HEK293 (cell line): ENCODE measurements around the gene OPN4.

ENCODE experiments used
- CTCF ChIA-PET: fragments of 350-600 bp; formaldehyde crosslinking; extraction: SDS; loops from one replicate; lab custom pipeline; 2021; ENCODE audit warnings: antibody characterized with exemption; lab: Yijun Ruan, JAX
- POLR2A ChIA-PET: fragments of 300-600 bp; formaldehyde crosslinking; extraction: SDS; loops from one replicate; lab custom pipeline; 2020; ENCODE audit warnings: antibody characterized with exemption, inconsistent platforms; lab: Yijun Ruan, JAX
- H3K27ac ChIP-seq: fragments of 200-500 bp; sonication (Bioruptor generic); 2 replicates; pipeline ENCODE4 v1.5.1; 2014; ENCODE audit warnings: low read depth, low read length, control low read depth, inconsistent platforms; ENCODE audit errors: extremely low read depth
- H3K36me3 ChIP-seq, 2 experiments: fragments of 200-500 bp in 1 of 2; sonication (Bioruptor generic) in 1 of 2; 1 replicate in 1 of 2; 2 replicates in 1 of 2; pipeline ENCODE4 v1.5.1; 2014 to 2017; ENCODE audit warnings: inconsistent platforms in 2 of 2, low read length in 2 of 2; ENCODE audit not compliant: control insufficient read depth in 2 of 2, insufficient read depth in 1 of 2
- H3K4me1 ChIP-seq: fragments of 200-500 bp; sonication (Bioruptor generic); 2 replicates; pipeline ENCODE4 v1.5.1; 2014; ENCODE audit warnings: mild to moderate bottlenecking, low read length, inconsistent platforms; ENCODE audit not compliant: control insufficient read depth, insufficient read depth
- H3K4me3 ChIP-seq: 2 replicates; pipeline ENCODE4 v1.5.1; 2011; ENCODE audit warnings: low read depth, mild to moderate bottlenecking, control low read depth, low read length, moderate library complexity
- H3K9me3 ChIP-seq: fragments of 200-500 bp; sonication (Bioruptor generic); 2 replicates; pipeline ENCODE4 v1.5.1; 2014; ENCODE audit warnings: low read depth, low read length, inconsistent platforms; ENCODE audit not compliant: control insufficient read depth, insufficient read depth
- BCL11B ChIP-seq: fragments of 450-650 bp; formaldehyde crosslinking; IDR thresholded peaks from 2 replicates; pipeline ENCODE4 v1.5.1; 2016; ENCODE audit warnings: low read depth, missing biosample characterization, missing genetic modification characterization
- EGR2 ChIP-seq: fragments of 450-650 bp; formaldehyde crosslinking; IDR thresholded peaks from 2 replicates; pipeline ENCODE4 v1.5.1; 2016; ENCODE audit warnings: low read depth, missing biosample characterization, missing genetic modification characterization
- KLF9 ChIP-seq: fragments of 450-650 bp; formaldehyde crosslinking; IDR thresholded peaks from 2 replicates; pipeline ENCODE4 v1.5.1; 2016; ENCODE audit warnings: missing biosample characterization, missing genetic modification characterization, low read depth
- SCRT2 ChIP-seq: fragments of 450-650 bp; formaldehyde crosslinking; IDR thresholded peaks from 2 replicates; pipeline ENCODE4 v1.5.1; 2016; ENCODE audit warnings: missing biosample characterization, missing genetic modification characterization
- ZFP3 ChIP-seq: fragments of 450-650 bp; formaldehyde crosslinking; IDR thresholded peaks from 2 replicates; pipeline ENCODE4 v1.5.1; 2016; ENCODE audit warnings: low read depth, missing biosample characterization, missing genetic modification characterization
- ZFP37 ChIP-seq: fragments of 450-650 bp; formaldehyde crosslinking; IDR thresholded peaks from 2 replicates; pipeline ENCODE4 v1.5.1; 2016; ENCODE audit warnings: missing biosample characterization, missing genetic modification characterization
- ZNF23 ChIP-seq: fragments of 450-650 bp; formaldehyde crosslinking; IDR thresholded peaks from 2 replicates; pipeline ENCODE4 v1.5.1; 2016; ENCODE audit warnings: missing biosample characterization, missing genetic modification characterization, borderline replicate concordance
- ZNF274 ChIP-seq, 2 experiments: fragments of 200-500 bp in 1 of 2; fragments of 450-650 bp in 1 of 2; sonication (Bioruptor generic) in 1 of 2; formaldehyde crosslinking in 1 of 2; IDR thresholded peaks; 2 replicates each; pipeline versions ENCODE4 v1.5.1 to v1.6.1; 2014 to 2016; ENCODE audit warnings: borderline replicate concordance in 1 of 2, inconsistent platforms in 1 of 2, low read length in 1 of 2, missing biosample characterization in 1 of 2, missing genetic modification characterization in 1 of 2
- ZNF423 ChIP-seq: fragments of 450-650 bp; formaldehyde crosslinking; IDR thresholded peaks from 2 replicates; pipeline ENCODE4 v1.5.1; 2016; ENCODE audit warnings: missing biosample characterization, missing genetic modification characterization
- ZNF529 ChIP-seq: fragments of 450-650 bp; formaldehyde crosslinking; IDR thresholded peaks from 2 replicates; pipeline ENCODE4 v1.5.1; 2017; ENCODE audit warnings: missing genetic modification characterization, missing biosample characterization; ENCODE audit not compliant: insufficient replicate concordance
- ZNF558 ChIP-seq: fragments of 450-650 bp; formaldehyde crosslinking; IDR thresholded peaks from 2 replicates; pipeline ENCODE4 v1.5.1; 2016; ENCODE audit warnings: missing biosample characterization, missing genetic modification characterization
- ZNF600 ChIP-seq: fragments of 450-650 bp; formaldehyde crosslinking; IDR thresholded peaks from 2 replicates; pipeline ENCODE4 v1.5.1; 2016; ENCODE audit warnings: missing biosample characterization, missing genetic modification characterization
- ZNF629 ChIP-seq: fragments of 450-650 bp; formaldehyde crosslinking; IDR thresholded peaks from 2 replicates; pipeline ENCODE4 v1.5.1; 2017; ENCODE audit warnings: missing biosample characterization, missing genetic modification characterization
- ZNF654 ChIP-seq: fragments of 450-650 bp; formaldehyde crosslinking; IDR thresholded peaks from 2 replicates; pipeline ENCODE4 v1.5.1; 2016; ENCODE audit warnings: low read depth, missing biosample characterization, missing genetic modification characterization
- ZSCAN30 ChIP-seq: fragments of 450-650 bp; IDR thresholded peaks from 2 replicates; pipeline ENCODE4 v1.5.1; 2018; ENCODE audit warnings: missing biosample characterization, mild to moderate bottlenecking, missing genetic modification characterization, moderate library complexity
- TF ChIP-seq, protein P1 (sequence below): fragments of 450-650 bp; formaldehyde crosslinking; IDR thresholded peaks from 2 replicates; pipeline ENCODE4 v1.5.1; 2016; ENCODE audit warnings: missing biosample characterization, missing genetic modification characterization
- TF ChIP-seq, protein P2 (sequence below): fragments of 450-650 bp; formaldehyde crosslinking; IDR thresholded peaks from 2 replicates; pipeline ENCODE4 v1.5.1; 2016; ENCODE audit warnings: missing biosample characterization, missing genetic modification characterization
- TF ChIP-seq, protein P3 (sequence below): fragments of 450-650 bp; IDR thresholded peaks from 2 replicates; pipeline ENCODE4 v1.5.1; 2018; ENCODE audit warnings: missing biosample characterization, mild to moderate bottlenecking, missing genetic modification characterization
- TF ChIP-seq, protein P4 (sequence below): fragments of 450-650 bp; formaldehyde crosslinking; IDR thresholded peaks from 2 replicates; pipeline ENCODE4 v1.5.1; 2017; ENCODE audit warnings: missing biosample characterization, missing genetic modification characterization

OPN4 gene

DNA sequence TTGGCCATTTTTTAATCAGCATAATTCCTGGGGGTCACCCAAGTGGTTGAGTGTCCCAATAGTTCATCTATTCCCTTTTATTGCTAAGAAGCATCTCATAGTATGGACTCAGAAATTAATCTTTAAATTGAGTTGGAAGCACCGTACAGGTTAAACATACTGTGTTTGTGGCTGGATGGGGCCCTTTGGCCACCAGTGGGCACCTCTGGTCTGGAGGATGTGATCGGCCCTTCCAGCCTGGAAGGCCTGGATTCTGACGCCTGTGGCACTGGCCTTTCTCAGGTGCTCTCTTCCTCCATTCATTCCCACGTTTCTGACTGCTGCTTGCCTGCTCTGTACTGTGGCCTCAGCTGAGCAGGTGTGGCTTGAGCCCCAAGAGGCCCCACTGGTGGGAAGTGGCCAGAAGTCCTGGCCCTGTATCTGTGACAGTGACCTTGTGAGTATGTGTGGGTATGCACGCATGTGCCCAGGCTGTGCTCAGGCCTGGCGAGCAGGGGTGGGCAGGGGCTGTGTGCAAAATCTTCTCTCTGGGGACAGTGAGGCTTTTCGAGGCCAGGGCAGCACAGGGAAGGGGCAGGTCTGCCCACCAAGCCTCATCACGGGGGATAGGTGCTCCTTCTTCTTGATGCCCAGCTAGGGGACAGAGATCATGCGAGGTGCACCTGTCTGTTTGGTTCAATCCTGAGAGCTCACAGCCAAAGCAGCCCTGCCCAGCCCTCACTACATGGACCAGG is 44.0 kb downstream of the OPN4 start:
- Histone ChIP-seq H3K27ac (no peak overlapping the region), H3K9me3 (no peaks in the 10 kb centered on the region), H3K4me3 (no peak overlapping the region), H3K4me1 (no peaks in the 10 kb centered on the region), H3K36me3 (no peaks in the 10 kb centered on the region)
- ChIA-PET CTCF (interaction anchor here (1.2 kb wide), 1 partner anchor 10 kb away, joined by 3 read pairs; no protein-coding TSS in a partner anchor), POLR2A (no interaction called here)
- TF ChIP-seq, protein P1, sequence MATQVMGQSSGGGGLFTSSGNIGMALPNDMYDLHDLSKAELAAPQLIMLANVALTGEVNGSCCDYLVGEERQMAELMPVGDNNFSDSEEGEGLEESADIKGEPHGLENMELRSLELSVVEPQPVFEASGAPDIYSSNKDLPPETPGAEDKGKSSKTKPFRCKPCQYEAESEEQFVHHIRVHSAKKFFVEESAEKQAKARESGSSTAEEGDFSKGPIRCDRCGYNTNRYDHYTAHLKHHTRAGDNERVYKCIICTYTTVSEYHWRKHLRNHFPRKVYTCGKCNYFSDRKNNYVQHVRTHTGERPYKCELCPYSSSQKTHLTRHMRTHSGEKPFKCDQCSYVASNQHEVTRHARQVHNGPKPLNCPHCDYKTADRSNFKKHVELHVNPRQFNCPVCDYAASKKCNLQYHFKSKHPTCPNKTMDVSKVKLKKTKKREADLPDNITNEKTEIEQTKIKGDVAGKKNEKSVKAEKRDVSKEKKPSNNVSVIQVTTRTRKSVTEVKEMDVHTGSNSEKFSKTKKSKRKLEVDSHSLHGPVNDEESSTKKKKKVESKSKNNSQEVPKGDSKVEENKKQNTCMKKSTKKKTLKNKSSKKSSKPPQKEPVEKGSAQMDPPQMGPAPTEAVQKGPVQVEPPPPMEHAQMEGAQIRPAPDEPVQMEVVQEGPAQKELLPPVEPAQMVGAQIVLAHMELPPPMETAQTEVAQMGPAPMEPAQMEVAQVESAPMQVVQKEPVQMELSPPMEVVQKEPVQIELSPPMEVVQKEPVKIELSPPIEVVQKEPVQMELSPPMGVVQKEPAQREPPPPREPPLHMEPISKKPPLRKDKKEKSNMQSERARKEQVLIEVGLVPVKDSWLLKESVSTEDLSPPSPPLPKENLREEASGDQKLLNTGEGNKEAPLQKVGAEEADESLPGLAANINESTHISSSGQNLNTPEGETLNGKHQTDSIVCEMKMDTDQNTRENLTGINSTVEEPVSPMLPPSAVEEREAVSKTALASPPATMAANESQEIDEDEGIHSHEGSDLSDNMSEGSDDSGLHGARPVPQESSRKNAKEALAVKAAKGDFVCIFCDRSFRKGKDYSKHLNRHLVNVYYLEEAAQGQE (tag by site-specific recombination), result no peak
- TF ChIP-seq, protein P2, sequence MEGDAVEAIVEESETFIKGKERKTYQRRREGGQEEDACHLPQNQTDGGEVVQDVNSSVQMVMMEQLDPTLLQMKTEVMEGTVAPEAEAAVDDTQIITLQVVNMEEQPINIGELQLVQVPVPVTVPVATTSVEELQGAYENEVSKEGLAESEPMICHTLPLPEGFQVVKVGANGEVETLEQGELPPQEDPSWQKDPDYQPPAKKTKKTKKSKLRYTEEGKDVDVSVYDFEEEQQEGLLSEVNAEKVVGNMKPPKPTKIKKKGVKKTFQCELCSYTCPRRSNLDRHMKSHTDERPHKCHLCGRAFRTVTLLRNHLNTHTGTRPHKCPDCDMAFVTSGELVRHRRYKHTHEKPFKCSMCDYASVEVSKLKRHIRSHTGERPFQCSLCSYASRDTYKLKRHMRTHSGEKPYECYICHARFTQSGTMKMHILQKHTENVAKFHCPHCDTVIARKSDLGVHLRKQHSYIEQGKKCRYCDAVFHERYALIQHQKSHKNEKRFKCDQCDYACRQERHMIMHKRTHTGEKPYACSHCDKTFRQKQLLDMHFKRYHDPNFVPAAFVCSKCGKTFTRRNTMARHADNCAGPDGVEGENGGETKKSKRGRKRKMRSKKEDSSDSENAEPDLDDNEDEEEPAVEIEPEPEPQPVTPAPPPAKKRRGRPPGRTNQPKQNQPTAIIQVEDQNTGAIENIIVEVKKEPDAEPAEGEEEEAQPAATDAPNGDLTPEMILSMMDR (tag by site-specific recombination), result peak; percentile 17; the same call in 1 of the 2 replicates

DNA sequence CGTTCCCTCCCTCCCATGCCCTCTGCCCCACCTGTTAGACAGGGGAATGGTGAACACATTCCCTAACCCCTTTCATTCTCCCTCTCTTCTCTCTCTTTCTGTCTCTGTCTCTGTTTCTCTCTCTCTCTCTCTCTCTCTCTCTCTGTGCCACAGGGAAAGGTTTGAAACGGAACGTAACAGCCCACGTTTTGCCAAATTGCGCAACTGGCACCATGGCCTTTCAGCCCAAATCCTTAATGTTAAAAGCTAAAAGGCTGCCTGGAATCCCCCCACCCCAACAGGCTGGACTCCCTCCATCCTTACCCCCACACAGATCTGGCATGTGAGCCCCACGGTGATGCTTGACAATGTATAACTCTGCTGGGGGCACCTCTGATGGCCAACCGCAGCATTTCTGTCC is 44.8 kb downstream of the OPN4 start:
- POLR2A ChIA-PET, result no interaction called here
- Histone ChIP-seq H3K36me3 (no peaks in the 10 kb centered on the region), H3K9me3 (no peaks in the 10 kb centered on the region), H3K27ac (no peak overlapping the region), H3K4me1 (no peaks in the 10 kb centered on the region), H3K4me3 (no peak overlapping the region)
- CTCF ChIA-PET, result interaction anchor here (0.6 to 2.0 kb wide), 6 partner anchors 9 to 268 kb away, joined by 3 to 9 read pairs (median 4); no protein-coding TSS in a partner anchor
- peak; percentile 57 for TF ChIP-seq SCRT2 (tag by site-specific recombination)
- TF ChIP-seq ZNF423 (tag by site-specific recombination), result no peak
- TF ChIP-seq BCL11B (tag by site-specific recombination), result no peak
- TF ChIP-seq ZNF600, result 0 out of 2 replicates have a peak, but pooled peaks have one; percentile 12
- TF ChIP-seq EGR2 (tag by site-specific recombination), result no peak
- no peak for TF ChIP-seq KLF9

DNA sequence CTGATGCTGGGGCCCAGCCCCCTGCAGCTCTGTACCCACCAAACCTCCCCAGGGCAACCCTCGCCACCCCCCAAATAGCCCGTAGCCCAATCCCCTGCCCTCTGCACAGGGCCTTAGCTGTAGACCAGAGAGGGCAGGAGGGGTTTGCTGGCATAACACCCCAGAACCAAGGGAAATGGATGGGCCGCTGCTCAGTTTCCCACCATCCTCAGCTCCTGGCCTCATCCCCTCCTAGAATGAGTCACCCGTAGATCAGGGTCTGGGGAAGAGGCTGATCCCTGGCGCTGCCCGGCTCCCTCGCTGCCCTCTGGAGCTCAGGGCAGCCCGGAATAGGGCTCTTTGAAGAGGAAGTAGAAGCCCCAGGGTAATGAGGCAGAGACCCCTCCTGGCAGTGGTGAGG is 45.2 kb downstream of the OPN4 start:
- no peaks in the 10 kb centered on the region for H3K36me3 ChIP-seq
- no peaks in the 10 kb centered on the region for H3K9me3 ChIP-seq
- H3K4me3 ChIP-seq, result no peak overlapping the region
- CTCF ChIA-PET, result interaction anchor here (0.6 to 2.0 kb wide), 7 partner anchors 9 to 268 kb away, joined by 3 to 9 read pairs (median 3); no protein-coding TSS in a partner anchor
- H3K4me1 ChIP-seq, result no peaks in the 10 kb centered on the region
- POLR2A ChIA-PET, result no interaction called here
- no peak overlapping the region for H3K27ac ChIP-seq
- no peak for TF ChIP-seq ZNF629 (tag by site-specific recombination)
- TF ChIP-seq ZNF529 (tag by site-specific recombination), result no peak
- TF ChIP-seq, protein P3, sequence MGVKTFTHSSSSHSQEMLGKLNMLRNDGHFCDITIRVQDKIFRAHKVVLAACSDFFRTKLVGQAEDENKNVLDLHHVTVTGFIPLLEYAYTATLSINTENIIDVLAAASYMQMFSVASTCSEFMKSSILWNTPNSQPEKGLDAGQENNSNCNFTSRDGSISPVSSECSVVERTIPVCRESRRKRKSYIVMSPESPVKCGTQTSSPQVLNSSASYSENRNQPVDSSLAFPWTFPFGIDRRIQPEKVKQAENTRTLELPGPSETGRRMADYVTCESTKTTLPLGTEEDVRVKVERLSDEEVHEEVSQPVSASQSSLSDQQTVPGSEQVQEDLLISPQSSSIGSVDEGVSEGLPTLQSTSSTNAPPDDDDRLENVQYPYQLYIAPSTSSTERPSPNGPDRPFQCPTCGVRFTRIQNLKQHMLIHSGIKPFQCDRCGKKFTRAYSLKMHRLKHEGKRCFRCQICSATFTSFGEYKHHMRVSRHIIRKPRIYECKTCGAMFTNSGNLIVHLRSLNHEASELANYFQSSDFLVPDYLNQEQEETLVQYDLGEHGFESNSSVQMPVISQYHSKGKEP (tag by site-specific recombination), result no peak
- no peak for TF ChIP-seq ZFP37 (tag by site-specific recombination)
- TF ChIP-seq ZNF274 (IDR thresholded peaks at IDR 0.05; ENCODE audit: low read length), result no peak
- no peak for TF ChIP-seq ZNF274 (tag by site-specific recombination; IDR thresholded peaks at IDR 0.05; ENCODE audit: borderline replicate concordance)
- no peak for TF ChIP-seq ZNF654 (tag by site-specific recombination)
- TF ChIP-seq ZSCAN30 (tag by site-specific recombination), result no peak
- no peak for TF ChIP-seq ZFP3 (tag by site-specific recombination)
- TF ChIP-seq ZNF558 (tag by site-specific recombination), result no peak
- no peak for TF ChIP-seq ZNF23
- TF ChIP-seq, protein P4, sequence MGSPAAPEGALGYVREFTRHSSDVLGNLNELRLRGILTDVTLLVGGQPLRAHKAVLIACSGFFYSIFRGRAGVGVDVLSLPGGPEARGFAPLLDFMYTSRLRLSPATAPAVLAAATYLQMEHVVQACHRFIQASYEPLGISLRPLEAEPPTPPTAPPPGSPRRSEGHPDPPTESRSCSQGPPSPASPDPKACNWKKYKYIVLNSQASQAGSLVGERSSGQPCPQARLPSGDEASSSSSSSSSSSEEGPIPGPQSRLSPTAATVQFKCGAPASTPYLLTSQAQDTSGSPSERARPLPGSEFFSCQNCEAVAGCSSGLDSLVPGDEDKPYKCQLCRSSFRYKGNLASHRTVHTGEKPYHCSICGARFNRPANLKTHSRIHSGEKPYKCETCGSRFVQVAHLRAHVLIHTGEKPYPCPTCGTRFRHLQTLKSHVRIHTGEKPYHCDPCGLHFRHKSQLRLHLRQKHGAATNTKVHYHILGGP (tag by site-specific recombination), result no peak
